ENCODE data around the gene ZNRF1. TPM values are rescaled to one million over a fixed set of nuclear protein-coding genes. Genes with fewer than 3 reads are reported as not detected.

ZNRF1 gene
- total RNA-seq, 1 donor from 2014 or later: 66.1 TPM

GRCh38 chr16:75111961-75112733 is 113.3 kb downstream of the ZNRF1 start:
- no peak for DNase-seq (ENCODE audit: low spot score, unreplicated experiment)

GRCh38 chr16:75112734-75113491 is 114.1 kb downstream of the ZNRF1 start:
- H3K27me3 Mint-ChIP-seq: no peaks in the 10 kb centered on the region
- H3K4me1 Mint-ChIP-seq (ENCODE audit: low read depth): peaks cover 9% of the 10 kb centered on the region
- H3K9me3 Mint-ChIP-seq (ENCODE audit: low read depth): no peaks in the 10 kb centered on the region
- peaks cover 3% of the 10 kb centered on the region for H3K36me3 Mint-ChIP-seq (ENCODE audit: insufficient read depth)
- no peak overlapping the region for H3K4me3 Mint-ChIP-seq (ENCODE audit: low read depth)
- H3K27ac Mint-ChIP-seq: no peak overlapping the region
- TF ChIP-seq CTCF (IDR thresholded peaks at IDR 0.05; ENCODE audit: unreplicated experiment): no peak
- no peak for DNase-seq (ENCODE audit: low spot score, unreplicated experiment)

More at GRCh38 chr16:75111961-75112733, 113.3 kb downstream of the ZNRF1 start:
- Mint-ChIP-seq H3K4me3 (ENCODE audit: low read depth) (no peak overlapping the region), H3K27ac (peak overlapping the region; percentile 88), H3K9me3 (ENCODE audit: low read depth) (no peaks in the 10 kb centered on the region), H3K27me3 (no peaks in the 10 kb centered on the region), H3K36me3 (ENCODE audit: insufficient read depth) (peaks cover 3% of the 10 kb centered on the region), H3K4me1 (ENCODE audit: low read depth) (peaks cover 9% of the 10 kb centered on the region)
- no peak for TF ChIP-seq CTCF (IDR thresholded peaks at IDR 0.05; ENCODE audit: unreplicated experiment)

DNA sequence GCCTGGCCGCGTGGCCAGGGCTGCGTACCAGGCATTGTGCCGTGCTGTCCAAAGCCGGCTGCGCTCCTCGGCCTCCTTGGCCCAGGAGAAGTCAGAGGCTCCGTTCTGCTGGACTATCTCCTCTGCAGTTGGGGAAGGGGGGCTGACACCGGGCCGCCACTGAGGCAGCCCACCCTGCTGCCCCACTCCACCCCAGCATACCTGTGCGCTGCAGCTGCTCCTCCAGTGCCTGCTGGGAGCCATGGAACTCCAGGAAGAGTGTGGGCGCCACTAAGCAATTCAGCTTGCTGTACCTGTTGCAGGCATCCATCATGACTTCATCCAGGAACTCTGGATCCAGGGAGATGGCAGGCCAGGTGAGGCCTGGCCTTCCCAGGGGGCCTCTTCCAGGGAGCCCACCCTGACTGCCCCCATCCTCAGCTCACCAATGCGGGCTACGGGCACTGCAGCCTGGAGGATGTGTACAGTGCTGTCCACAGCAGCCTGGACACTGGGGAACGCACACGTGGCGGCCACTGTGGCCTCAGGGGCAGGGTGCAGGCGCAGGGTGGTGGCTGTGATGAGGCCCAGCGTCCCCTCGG is 114.8 kb downstream of the ZNRF1 start:
- no peaks in the 10 kb centered on the region for H3K9me3 Mint-ChIP-seq (ENCODE audit: low read depth)
- no peak for TF ChIP-seq CTCF (IDR thresholded peaks at IDR 0.05; ENCODE audit: unreplicated experiment)
- no peak for DNase-seq (ENCODE audit: low spot score, unreplicated experiment)
- H3K27me3 Mint-ChIP-seq: no peaks in the 10 kb centered on the region
- no peak overlapping the region for H3K27ac Mint-ChIP-seq
- no peaks in the 10 kb centered on the region for H3K36me3 Mint-ChIP-seq (ENCODE audit: insufficient read depth)
- no peak overlapping the region for H3K4me3 Mint-ChIP-seq (ENCODE audit: low read depth)
- H3K4me1 Mint-ChIP-seq (ENCODE audit: low read depth): peaks cover 9% of the 10 kb centered on the region

- Mint-ChIP-seq H3K4me1 (ENCODE audit: low read depth) (peaks cover 9% of the 10 kb centered on the region), H3K4me3 (ENCODE audit: low read depth) (no peak overlapping the region), H3K27me3 (no peaks in the 10 kb centered on the region), H3K27ac (no peak overlapping the region), H3K36me3 (ENCODE audit: insufficient read depth) (no peaks in the 10 kb centered on the region), H3K9me3 (ENCODE audit: low read depth) (no peaks in the 10 kb centered on the region)
- TF ChIP-seq CTCF (IDR thresholded peaks at IDR 0.05; ENCODE audit: unreplicated experiment): no peak
- DNase-seq (ENCODE audit: low spot score, unreplicated experiment): no peak
Observed at GRCh38 chr16:75114179-75114945, 115.5 kb downstream of the ZNRF1 start.
